ENCODE measurements around the gene DRAP1.

Gene DRAP1

GRCh38 chr11:65871811-65872548 lies 47.2 kb upstream of the DRAP1 start:
- TF ChIP-seq FOXP2 (optimal IDR thresholded peaks at IDR 0.05; ENCODE audit: borderline replicate concordance, extremely low read depth, extremely low read length, insufficient read depth) (no peak), REST (IDR thresholded peaks at IDR 0.05; ENCODE audit: insufficient read depth in 1 of 2, low read depth in 2 of 2, low read length in 2 of 2) (no peak), POLR2AphosphoS5 (IDR thresholded peaks at IDR 0.05; ENCODE audit: low read depth, low read length) (no peak), SIN3A (IDR thresholded peaks at IDR 0.05; ENCODE audit: borderline replicate concordance, insufficient read depth, low read length) (no peak), TAF1 (IDR thresholded peaks at IDR 0.05; ENCODE audit: borderline replicate concordance, insufficient read depth, low read length) (no peak)

DNA sequence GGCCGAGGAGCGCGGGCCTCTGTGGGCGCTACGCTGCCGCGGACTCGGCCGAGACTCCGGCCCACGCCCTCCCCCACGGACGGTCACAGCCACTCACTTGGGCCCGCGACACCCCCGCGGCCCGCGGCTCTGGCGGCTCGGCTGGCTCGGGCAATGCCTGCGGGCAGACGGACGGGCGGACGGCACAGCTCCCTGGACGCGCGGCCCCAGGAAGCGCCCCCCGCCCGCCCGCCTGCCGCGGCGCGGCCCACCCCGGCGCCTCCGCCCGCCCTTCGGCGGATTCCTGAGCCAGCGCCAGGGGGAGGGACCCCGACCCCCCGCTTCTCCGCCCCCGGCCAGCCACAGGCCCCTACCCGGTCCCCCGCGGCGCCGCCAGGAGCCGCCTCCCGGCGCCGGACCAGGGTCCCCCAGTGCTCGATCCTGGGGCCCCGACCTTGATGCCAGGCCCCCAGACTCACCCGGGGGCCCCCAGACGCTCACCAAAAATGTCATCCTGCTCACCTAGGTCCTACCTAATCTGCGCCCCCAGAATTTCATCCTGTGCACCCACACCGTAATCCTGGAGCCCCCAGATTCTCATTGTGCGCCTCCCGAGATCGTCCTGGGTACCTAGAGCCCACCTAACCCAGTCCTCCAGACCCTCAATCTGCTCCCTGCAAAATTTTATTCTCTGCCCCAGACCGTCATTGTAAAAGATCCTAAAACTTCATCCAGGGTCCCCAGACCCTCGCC lies 46.5 kb upstream of the DRAP1 start, which contains the start of gene EFEMP2:
Gene EFEMP2, minus strand, starts transcription at position 215 of the 732 bp plus-strand sequence. CDS start 446 bp downstream, outside the sequence.
- TF ChIP-seq POLR2AphosphoS5 (IDR thresholded peaks at IDR 0.05; ENCODE audit: low read depth, low read length), result no peak
- no peak for TF ChIP-seq REST (IDR thresholded peaks at IDR 0.05; ENCODE audit: insufficient read depth in 1 of 2, low read depth in 2 of 2, low read length in 2 of 2)
- no peak for TF ChIP-seq SIN3A (IDR thresholded peaks at IDR 0.05; ENCODE audit: borderline replicate concordance, insufficient read depth, low read length)
- TF ChIP-seq TAF1 (IDR thresholded peaks at IDR 0.05; ENCODE audit: borderline replicate concordance, insufficient read depth, low read length), result no peak
- TF ChIP-seq FOXP2 (optimal IDR thresholded peaks at IDR 0.05; ENCODE audit: borderline replicate concordance, extremely low read depth, extremely low read length, insufficient read depth), result no peak

GRCh38 chr11:65873318-65874156 lies 45.7 kb upstream of the DRAP1 start:
- TF ChIP-seq REST (IDR thresholded peaks at IDR 0.05; ENCODE audit: insufficient read depth in 1 of 2, low read depth in 2 of 2, low read length in 2 of 2) (no peak), SIN3A (IDR thresholded peaks at IDR 0.05; ENCODE audit: borderline replicate concordance, insufficient read depth, low read length) (0 out of 2 replicates have a peak, but pooled peaks have one; percentile 11), TAF1 (IDR thresholded peaks at IDR 0.05; ENCODE audit: borderline replicate concordance, insufficient read depth, low read length) (0 out of 2 replicates have a peak, but pooled peaks have one; percentile 34), POLR2AphosphoS5 (IDR thresholded peaks at IDR 0.05; ENCODE audit: low read depth, low read length) (peak; percentile 83), FOXP2 (optimal IDR thresholded peaks at IDR 0.05; ENCODE audit: borderline replicate concordance, extremely low read depth, extremely low read length, insufficient read depth) (no peak)

DNA sequence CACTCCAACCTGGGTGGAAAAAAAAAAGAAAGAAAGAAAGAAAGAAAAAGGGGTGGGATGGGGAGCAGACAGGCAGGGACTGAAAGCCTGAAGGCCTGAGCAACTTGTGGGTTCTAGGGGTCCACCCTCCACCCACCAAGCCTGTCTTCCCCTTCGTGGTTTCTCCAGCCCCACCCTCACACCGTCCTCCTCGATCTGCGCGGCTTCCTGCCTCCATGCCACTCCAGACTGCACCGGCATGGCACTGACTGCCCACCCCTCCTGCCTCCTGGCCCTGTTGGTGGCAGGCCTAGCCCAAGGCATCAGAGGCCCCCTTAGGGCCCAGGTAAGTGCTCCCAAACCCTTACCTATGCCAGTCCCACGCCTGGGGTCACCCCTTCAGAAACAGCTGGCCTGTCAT lies 39.6 kb upstream of the DRAP1 start, which contains the start of gene CTSW:
Gene CTSW, plus strand, starts transcription at position 221 of the 400 bp plus-strand sequence. Its CDS starts 18 bp downstream, at position 239.
- TF ChIP-seq POLR2AphosphoS5 (IDR thresholded peaks at IDR 0.05; ENCODE audit: low read depth, low read length) (no peak), SIN3A (IDR thresholded peaks at IDR 0.05; ENCODE audit: borderline replicate concordance, insufficient read depth, low read length) (no peak), REST (IDR thresholded peaks at IDR 0.05; ENCODE audit: insufficient read depth in 1 of 2, low read depth in 2 of 2, low read length in 2 of 2) (no peak), TAF1 (IDR thresholded peaks at IDR 0.05; ENCODE audit: borderline replicate concordance, insufficient read depth, low read length) (no peak), FOXP2 (optimal IDR thresholded peaks at IDR 0.05; ENCODE audit: borderline replicate concordance, extremely low read depth, extremely low read length, insufficient read depth) (no peak)
